IPS-20b (cell line): ENCODE data around the gene LELP1.

Source experiments
- H3K27ac ChIP-seq: one replicate; pipeline ENCODE4 v1.5.1; 2013; ENCODE audit warnings: low read length
- H3K27me3 ChIP-seq: 2 replicates; pipeline ENCODE4 v1.6.1; 2013; ENCODE audit warnings: mild to moderate bottlenecking, low read length, inconsistent platforms; ENCODE audit not compliant: insufficient read depth
- H3K36me3 ChIP-seq: 2 replicates; pipeline ENCODE4 v1.6.1; 2013; ENCODE audit warnings: low read depth, mild to moderate bottlenecking, inconsistent platforms, low read length, moderate library complexity; ENCODE audit not compliant: insufficient read depth
- H3K4me1 ChIP-seq: 2 replicates; pipeline ENCODE4 v1.6.1; 2013; ENCODE audit warnings: mild to moderate bottlenecking, control low read depth, inconsistent platforms, low read length, moderate library complexity; ENCODE audit not compliant: insufficient read depth
- H3K4me3 ChIP-seq: 2 replicates; pipeline ENCODE4 v1.5.1; 2013; ENCODE audit warnings: mild to moderate bottlenecking, low read length, inconsistent platforms
- H3K9ac ChIP-seq: 2 replicates; pipeline ENCODE4 v1.6.1; 2013; ENCODE audit warnings: low read depth, mild to moderate bottlenecking, inconsistent platforms, low read length, moderate library complexity
- H3K9me3 ChIP-seq: 2 replicates; pipeline ENCODE4 v1.6.1; 2013; ENCODE audit warnings: mild to moderate bottlenecking, low read depth, low read length, inconsistent platforms; ENCODE audit not compliant: insufficient read depth

The LELP1 gene

GRCh38 chr1:153251562-153251961 lies 48.3 kb downstream of the LELP1 start:
- Histone ChIP-seq H3K36me3 (no peaks in the 10 kb centered on the region), H3K4me1 (no peaks in the 10 kb centered on the region), H3K9ac (no peak overlapping the region), H3K27me3 (no peaks in the 10 kb centered on the region; the same call in 1 of the 2 replicates), H3K4me3 (no peak overlapping the region), H3K27ac (no peak overlapping the region), H3K9me3 (no peaks in the 10 kb centered on the region)

- Histone ChIP-seq H3K27me3 (no peaks in the 10 kb centered on the region; the same call in 1 of the 2 replicates), H3K27ac (no peak overlapping the region), H3K36me3 (no peaks in the 10 kb centered on the region), H3K9ac (no peak overlapping the region), H3K4me1 (no peaks in the 10 kb centered on the region), H3K9me3 (no peaks in the 10 kb centered on the region), H3K4me3 (no peak overlapping the region)
Measured at GRCh38 chr1:153251988-153252387, 48.8 kb downstream of the LELP1 start.

- H3K9ac ChIP-seq, result no peak overlapping the region
Measured at GRCh38 chr1:153253076-153253475, 49.8 kb downstream of the LELP1 start.

GRCh38 chr1:153253693-153254092 lies 50.5 kb downstream of the LELP1 start:
- Histone ChIP-seq H3K27ac (no peak overlapping the region), H3K27me3 (peaks cover 12% of the 10 kb centered on the region), H3K9ac (no peak overlapping the region), H3K4me3 (no peak overlapping the region), H3K36me3 (no peaks in the 10 kb centered on the region), H3K4me1 (no peaks in the 10 kb centered on the region), H3K9me3 (no peaks in the 10 kb centered on the region)

More at GRCh38 chr1:153253076-153253475, 49.8 kb downstream of the LELP1 start:
- Histone ChIP-seq H3K4me3 (no peak overlapping the region), H3K9me3 (no peaks in the 10 kb centered on the region), H3K4me1 (no peaks in the 10 kb centered on the region), H3K36me3 (no peaks in the 10 kb centered on the region), H3K27me3 (peaks cover 6% of the 10 kb centered on the region), H3K27ac (no peak overlapping the region)
